Measurements from ENCODE around the gene PIP.
"Not testable (repeated sequence)": the region's sequence is repeated elsewhere in the genome, so short reads cannot be mapped to it uniquely, and the experiment has no call there.

The PIP gene

GRCh38 chr7:143180771-143181170 is 48.9 kb downstream of the PIP start:
- not testable (repeated sequence) for DNase-seq

- DNase-seq, result no peak
Measured at GRCh38 chr7:143181349-143181748, 49.5 kb downstream of the PIP start.

- DNase-seq, result no peak
Measured at GRCh38 chr7:143183024-143183423, 51.1 kb downstream of the PIP start, which contains the start of gene TAS2R39. TAS2R39 (plus strand) TSS chr7:143183419; CDS start chr7:143183419, 0 bp downstream.

GRCh38 chr7:143185551-143185950 is 53.7 kb downstream of the PIP start:
- DNase-seq, result no peak

GRCh38 chr7:143188994-143189393 is 57.1 kb downstream of the PIP start:
- DNase-seq, result no peak

Data from Kasumi-1 (cell line).